ENCODE measurements around the gene SULT1A3.
"Not testable (repeated sequence)": the region's sequence is repeated elsewhere in the genome, so short reads cannot be mapped to it uniquely, and the experiment has no call there.

Gene SULT1A3

DNA sequence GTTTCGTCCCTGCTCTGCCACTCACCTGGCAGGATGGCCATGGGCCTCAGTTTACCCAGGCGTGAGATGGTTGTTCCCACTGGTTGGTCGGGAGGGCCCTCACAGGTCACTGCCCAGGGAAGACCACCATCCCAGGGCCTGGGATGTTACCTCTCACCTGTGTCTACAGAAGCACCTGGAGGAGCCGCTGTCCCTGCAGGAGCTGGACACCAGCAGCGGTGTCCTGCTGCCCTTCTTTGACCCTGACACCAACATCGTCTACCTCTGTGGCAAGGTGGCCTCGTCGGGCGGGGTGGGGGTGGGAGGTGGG is 11.5 kb upstream of the SULT1A3 start:
- DNase-seq: no peak

DNA sequence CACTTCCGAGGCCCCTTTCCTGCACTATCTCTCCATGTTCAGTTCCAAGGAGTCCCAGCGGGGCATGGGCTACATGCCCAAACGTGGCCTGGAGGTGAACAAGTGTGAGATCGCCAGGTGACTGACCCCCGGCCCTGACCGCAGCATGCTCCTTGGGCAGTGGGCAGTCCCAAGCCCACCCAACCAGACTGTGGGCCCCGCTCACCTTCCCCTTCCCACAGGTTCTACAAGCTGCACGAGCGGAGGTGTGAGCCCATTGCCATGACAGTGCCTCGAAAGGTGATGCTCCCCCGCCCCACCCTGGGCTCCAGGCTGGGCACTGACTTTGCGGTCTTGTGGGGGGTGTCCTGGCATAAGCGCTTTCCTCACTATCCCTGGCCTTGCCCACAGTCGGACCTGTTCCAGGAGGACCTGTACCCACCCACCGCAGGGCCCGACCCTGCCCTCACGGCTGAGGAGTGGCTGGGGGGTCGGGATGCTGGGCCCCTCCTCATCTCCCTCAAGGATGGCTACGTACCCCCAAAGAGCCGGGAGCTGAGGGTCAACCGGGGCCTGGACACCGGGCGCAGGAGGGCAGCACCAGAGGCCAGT is 11.0 kb upstream of the SULT1A3 start:
- no peak for DNase-seq

GRCh38 chr16:30191158-30191557 is 7.9 kb upstream of the SULT1A3 start:
- DNase-seq: not testable (repeated sequence)

DNA sequence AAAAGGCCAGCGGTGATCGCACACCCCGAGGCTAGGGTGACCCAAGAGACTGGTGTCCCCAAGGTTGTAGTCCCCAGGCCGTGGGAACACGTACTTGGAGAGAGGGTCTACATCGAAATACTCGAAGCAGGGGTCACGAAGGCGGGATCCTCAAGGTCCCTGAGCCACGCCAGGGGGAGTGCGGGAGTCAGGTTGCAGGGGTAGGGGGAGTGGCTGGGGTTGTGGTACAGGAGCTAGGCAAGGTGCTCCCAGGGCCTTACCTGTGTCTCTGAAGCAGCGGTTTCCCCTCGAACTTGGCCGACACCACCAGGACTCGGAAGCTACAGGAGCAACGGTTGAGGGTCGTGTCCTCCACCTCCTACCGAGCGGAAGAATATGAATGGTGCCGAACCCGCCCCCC is 6.0 kb upstream of the SULT1A3 start:
- not testable (repeated sequence) for DNase-seq

- not testable (repeated sequence) for DNase-seq
Measured at GRCh38 chr16:30193615-30194014, 5.4 kb upstream of the SULT1A3 start, which contains the start of the genes BOLA2B and SLX1A. Gene BOLA2B, minus strand, starts transcription at chr16:30193666. Its CDS starts 71 bp downstream, at chr16:30193595. Gene SLX1A, plus strand, starts transcription at chr16:30193875. Its CDS starts 210 bp downstream, at chr16:30194085.

- not testable (repeated sequence) for DNase-seq
Measured at GRCh38 chr16:30194172-30194925, 4.7 kb upstream of the SULT1A3 start.

GRCh38 chr16:30197001-30197400 is 2.1 kb upstream of the SULT1A3 start:
- not testable (repeated sequence) for DNase-seq

GRCh38 chr16:30199608-30200343 is 721 bp downstream of the SULT1A3 start:
- DNase-seq: not testable (repeated sequence)

DNA sequence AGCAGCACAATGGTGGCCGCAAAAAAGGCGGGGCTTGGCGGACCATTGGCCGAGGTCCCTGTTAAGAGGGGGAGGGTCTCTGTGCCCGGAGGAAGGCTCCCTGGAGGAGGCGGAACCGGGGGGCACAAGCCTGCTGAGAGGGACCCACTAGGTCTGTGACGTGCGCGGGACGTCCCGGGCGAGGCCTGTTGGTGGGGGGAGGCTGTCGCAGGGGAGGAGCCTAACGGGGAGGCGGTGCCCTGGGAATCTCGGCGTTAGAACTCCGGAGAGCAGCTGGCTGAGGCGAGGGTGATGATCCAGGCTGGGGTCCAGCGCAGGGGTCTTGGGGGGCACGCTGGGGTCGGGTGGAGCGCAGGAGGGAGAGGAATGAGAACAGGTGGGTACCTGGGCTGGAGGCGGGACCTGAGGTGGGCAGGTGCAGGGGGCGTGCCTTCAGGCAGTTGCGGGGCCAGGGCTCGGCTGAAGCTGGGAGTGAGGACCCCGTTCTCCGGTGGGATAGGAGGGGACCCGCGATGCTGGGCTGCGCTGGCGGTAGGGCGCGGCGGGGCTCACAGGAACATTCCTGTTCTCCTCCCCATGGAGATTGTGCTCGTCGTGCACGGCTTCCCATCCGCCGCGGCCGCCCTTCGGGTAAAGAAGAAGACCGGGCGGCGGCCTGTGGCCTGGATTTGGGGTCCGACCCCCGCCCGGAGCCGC is 6.6 kb downstream of the SULT1A3 start:
- not testable (repeated sequence) for DNase-seq

- not testable (repeated sequence) for DNase-seq
Measured at GRCh38 chr16:30206252-30206651, 7.2 kb downstream of the SULT1A3 start.

GRCh38 chr16:30207063-30207704 is 8.1 kb downstream of the SULT1A3 start:
- DNase-seq: not testable (repeated sequence)

GRCh38 chr16:30209032-30209431 is 10.0 kb downstream of the SULT1A3 start:
- DNase-seq: not testable (repeated sequence)

- not testable (repeated sequence) for DNase-seq
Measured at GRCh38 chr16:30211414-30211813, 12.4 kb downstream of the SULT1A3 start.

- not testable (repeated sequence) for DNase-seq
Measured at GRCh38 chr16:30217082-30217481, 18.0 kb downstream of the SULT1A3 start.

- not testable (repeated sequence) for DNase-seq
Measured at GRCh38 chr16:30248379-30248778, 49.3 kb downstream of the SULT1A3 start, which contains the start of gene NPIPB13. Gene NPIPB13, minus strand, starts transcription at chr16:30248479. Its CDS starts 2,906 bp downstream, at chr16:30245573.
